K562 (cell line): ENCODE results near the gene C1QTNF8. TPM values are rescaled to one million over a fixed set of nuclear protein-coding genes. Genes with fewer than 3 reads are reported as not detected.

Experiments
- CTBP1 ChIP-seq: fragments of 450-650 bp; IDR thresholded peaks from 2 replicates; pipeline ENCODE4 v1.6.1; 2016; ENCODE audit warnings: borderline replicate concordance
- E2F6 ChIP-seq, 2 experiments: IDR thresholded peaks; 2 replicates each; pipeline ENCODE4 v1.6.1; 2011; ENCODE audit warnings: borderline replicate concordance in 1 of 2, control low read depth in 1 of 2, low read depth in 1 of 2, low read length in 1 of 2, mild to moderate bottlenecking in 1 of 2, mixed read lengths in 1 of 2, moderate library complexity in 1 of 2; ENCODE audit not compliant: insufficient read depth in 1 of 2, insufficient read length in 1 of 2, poor library complexity in 1 of 2, severe bottlenecking in 1 of 2; ENCODE audit errors: extremely low read depth in 1 of 2
- ZNF407 ChIP-seq: fragments of 450-650 bp; IDR thresholded peaks from 2 replicates; pipeline ENCODE4 v1.6.1; 2016; ENCODE audit warnings: low read depth
- ZNF518B ChIP-seq: fragments of 250-450 bp; sonication (Bioruptor Pico); IDR thresholded peaks from 2 replicates; pipeline ENCODE4 v1.5.0; 2021; ENCODE audit warnings: mild to moderate bottlenecking, moderate library complexity
- ZNF717 ChIP-seq: fragments of 250-450 bp; sonication (Bioruptor Pico); IDR thresholded peaks from 2 replicates; pipeline ENCODE4 v1.5.0; 2021
- polyA plus RNA-seq, 8 experiments: library from polyadenylated mRNA; depleted of rRNA in 4 of 8; stranded (reverse) in 5 of 8; unstranded in 3 of 8; fragments of >200 nt; fragmentation: Nextera tagmentation in 2 of 8; fragmentation: Illumina TruSeq in 1 of 8; extraction: Ambion mirVana in 2 of 8; extraction: Trizol in 1 of 8; gene quantifications; 2 replicates each; pipeline versions ENCODE4 v1.2.1 to v1.2.3, GENCODE V29; 2011 to 2014; ENCODE audit warnings: inconsistent platforms in 1 of 8, missing spikeins in 1 of 8
- total RNA-seq, 7 experiments: library from RNA; depleted of rRNA in 6 of 7; stranded (reverse); fragments of >200 nt in 6 of 7; fragmentation: Illumina TruSeq in 2 of 7; extraction: Trizol in 2 of 7; gene quantifications; 2 replicates each; pipeline versions ENCODE4 v1.2.1 to v1.2.3, GENCODE V29; 2011 to 2021; ENCODE audit warnings: low replicate concordance in 1 of 7

Gene C1QTNF8
- total and polyA plus RNA-seq, 9 of the 15 experiments (the other 6 are each of a cell fraction or from before 2014, with no cell fraction given), result not detected

- peak; percentile 48; the same call in 1 of the 2 replicates for TF ChIP-seq ZNF407
- no peak for TF ChIP-seq ZNF518B (CRISPR knock-in tag)
- TF ChIP-seq E2F6 (IDR thresholded peaks at IDR 0.05; ENCODE audit: borderline replicate concordance in 1 of 2, extremely low read depth in 1 of 2, insufficient read depth in 1 of 2, insufficient read length in 1 of 2, low read depth in 1 of 2, low read length in 1 of 2, poor library complexity in 1 of 2, severe bottlenecking in 1 of 2), result peak in 1 of 2 experiments; percentile 76
- no peak for TF ChIP-seq ZNF717 (CRISPR knock-in tag)
- peak; percentile 39; the same call in 1 of the 2 replicates for TF ChIP-seq CTBP1
Observed at GRCh38 chr16:1093284-1094123, 2.5 kb downstream of the C1QTNF8 start (continued).
